ENCODE measurements around the gene WDFY2. TPM values are rescaled to one million over a fixed set of nuclear protein-coding genes. Genes with fewer than 3 reads are reported as not detected.

WDFY2 gene
- total and polyA plus RNA-seq, 10 of the 15 experiments (the other 5 are each of a cell fraction or from before 2014, with no cell fraction given): 2.1 to 13.0 (median 8.1) TPM

- no peaks in the 10 kb centered on the region for H3K27me3 ChIP-seq (replicated peaks in 1 of 2; ENCODE audit: control insufficient read depth in 2 of 2, insufficient read depth in 2 of 2, low read length in 1 of 2)
- CTCF ChIA-PET: interaction anchor here (0.7 kb wide), 1 partner anchor 35 kb away, joined by 4 read pairs; no protein-coding TSS in a partner anchor
Observed at GRCh38 chr13:51547425-51548176, 36.7 kb upstream of the WDFY2 start.

More at GRCh38 chr13:51547425-51548176, 36.7 kb upstream of the WDFY2 start:
- Histone ChIP-seq H3K27ac (ENCODE audit: control insufficient read depth, insufficient read depth) (no peak overlapping the region), H3K4me1 (ENCODE audit: control insufficient read depth, insufficient read depth, low read length) (peaks cover 3% of the 10 kb centered on the region; the same call in 1 of the 2 replicates), H3K4me3 (no peak overlapping the region), H2AFZ (ENCODE audit: control insufficient read depth, low read depth, low read length) (no peak overlapping the region), H3K9me3 (replicated peaks; ENCODE audit: control insufficient read depth, insufficient read depth, low read length) (no peaks in the 10 kb centered on the region), H4K20me1 (ENCODE audit: control insufficient read depth, insufficient read depth) (no peaks in the 10 kb centered on the region), H3K79me2 (ENCODE audit: control insufficient read depth, insufficient read depth, low read length) (no peaks in the 10 kb centered on the region), H3K36me3 (ENCODE audit: control insufficient read depth in 2 of 2, insufficient read depth in 2 of 2, low read length in 1 of 2) (no peaks in the 10 kb centered on the region), H3K9ac (ENCODE audit: control insufficient read depth, insufficient read depth, low read length) (no peak overlapping the region), H3K4me2 (ENCODE audit: control insufficient read depth, insufficient read depth) (no peak overlapping the region)
- TF ChIP-seq YY1 (IDR thresholded peaks at IDR 0.05; ENCODE audit: low read depth, low read length) (no peak), IRF5 (IDR thresholded peaks at IDR 0.05; ENCODE audit: borderline replicate concordance) (no peak), NFXL1 (IDR thresholded peaks at IDR 0.05; ENCODE audit: borderline replicate concordance) (no peak), ESRRA (IDR thresholded peaks at IDR 0.05; ENCODE audit: low read length) (no peak), PML (IDR thresholded peaks at IDR 0.05; ENCODE audit: low read length) (no peak), EZH2 (IDR thresholded peaks at IDR 0.05; ENCODE audit: borderline replicate concordance, control insufficient read depth, low read depth, low read length) (no peak)
- ATAC-seq: no peak
- SMC1A ChIA-PET (ENCODE audit: uncharacterized antibody, unreplicated experiment): interaction anchor here (0.7 kb wide), 1 partner anchor 152 kb away, joined by 3 read pairs; no protein-coding TSS in a partner anchor
- intact Hi-C loops (cut with micrococcal nuclease; ENCODE audit: unreplicated experiment): no loop called here
- WGBS (ENCODE audit: insufficient coverage, insufficient replicate concordance, low lambda C conversion rate, missing lambda C conversion rate): 88% methylated on average over 6 of the region's 6 CpGs
- no TSS peak for BruUV-seq (replicated peaks)
- POLR2A ChIA-PET: interaction anchor here (0.7 kb wide), 1 partner anchor 72 kb away, joined by 7 read pairs; no protein-coding TSS in a partner anchor
- RAD21 ChIA-PET (ENCODE audit: unreplicated experiment): no interaction called here
- FAIRE-seq: no peak
- in situ Hi-C loops (cut with MboI): no loop called here
- no peak for DNase-seq (ENCODE audit: low read depth, low spot score)

Measured in GM12878 (cell line).